HepG2 (cell line): ENCODE measurements around the gene RNF38. TPM values are rescaled to one million over a fixed set of nuclear protein-coding genes. Genes with fewer than 3 reads are reported as not detected.

Experiments used
- ATAC-seq: fragments of 200-7000 bp; cut with Tn5 transposase; 3 replicates; pipeline ENCODE4 v1.9.1; 2020; ENCODE audit warnings: mild to moderate bottlenecking, moderate library complexity
- BruUV-seq: library from RNA; stranded (reverse); fragments of 400-500 nt; replicated peaks from 2 replicates; lab custom pipeline; 2021; lab: Mats Ljungman, UMichigan
- CTCF ChIA-PET: fragments of 300-600 bp; formaldehyde crosslinking; extraction: SDS; loops from one replicate; lab custom pipeline; 2021; ENCODE audit warnings: low total read pairs, inconsistent platforms, low intra/inter-chr PET ratio; lab: Yijun Ruan, JAX
- POLR2A ChIA-PET: fragments of 350-600 bp; sonication (Branson Sonifier 250); formaldehyde crosslinking; loops from one replicate; lab custom pipeline; 2020; ENCODE audit warnings: antibody characterized with exemption, inconsistent platforms; lab: Yijun Ruan, JAX
- DNase-seq: peaks from one replicate; pipeline ENCODE4 v3.0.0-alpha.2; 2015; ENCODE audit warnings: low spot score
- FAIRE-seq: peaks from 3 replicates; lab custom pipeline; 2011; peaks lifted over from hg19 to GRCh38; lab: Jason Lieb, UNC
- H2AFZ ChIP-seq: one replicate; pipeline ENCODE4 v1.6.1; 2011; ENCODE audit warnings: low read length, inconsistent platforms
- H3K27ac ChIP-seq: fragments of 300-600 bp; 3 replicates; pipeline ENCODE4 v1.8.0; 2011; ENCODE audit warnings: mixed run types, mild to moderate bottlenecking, mixed read lengths, low read length, inconsistent platforms; ENCODE audit not compliant: insufficient read depth; ENCODE audit errors: extremely low read length
- H3K27me3 ChIP-seq, 2 experiments: fragments of 200-600 bp in 1 of 2; 2 replicates in 1 of 2; 3 replicates in 1 of 2; pipeline versions ENCODE4 v1.6.0 to v1.8.0; 2011; ENCODE audit warnings: low read length in 2 of 2, mild to moderate bottlenecking in 2 of 2, moderate library complexity in 2 of 2, inconsistent platforms in 1 of 2; ENCODE audit not compliant: insufficient read depth in 2 of 2, control insufficient read depth in 1 of 2
- H3K36me3 ChIP-seq, 2 experiments: fragments of 200-600 bp in 1 of 2; replicated peaks in 1 of 2; 2 replicates in 1 of 2; 3 replicates in 1 of 2; pipeline versions ENCODE4 v1.5.1 to v1.8.0; 2011; ENCODE audit warnings: low read length in 2 of 2, inconsistent platforms in 1 of 2; ENCODE audit not compliant: insufficient read depth in 2 of 2, control insufficient read depth in 1 of 2
- H3K4me1 ChIP-seq: 2 replicates; pipeline ENCODE4 v1.5.1; 2012; ENCODE audit warnings: low read length, inconsistent platforms; ENCODE audit not compliant: insufficient read depth
- H3K4me2 ChIP-seq: 2 replicates; pipeline ENCODE4 v1.6.0; 2011; ENCODE audit warnings: low read depth, low read length, inconsistent platforms
- H3K4me3 ChIP-seq, 3 experiments: fragments of 200-600 bp in 1 of 3; sonication (generic), shearing (Covaris generic) in 1 of 3; replicated peaks in 1 of 3; 2 replicates each; pipeline ENCODE4 v1.5.1; 2011 to 2016; ENCODE audit warnings: low read length in 3 of 3, inconsistent platforms in 2 of 3, low read depth in 2 of 3, mild to moderate bottlenecking in 2 of 3, control low read depth in 1 of 3, mixed read lengths in 1 of 3; ENCODE audit not compliant: insufficient read depth in 1 of 3
- H3K79me2 ChIP-seq: one replicate; pipeline ENCODE4 v1.6.1; 2011; ENCODE audit warnings: low read length, inconsistent platforms; ENCODE audit not compliant: insufficient read depth
- H3K9ac ChIP-seq: 2 replicates; pipeline ENCODE4 v1.6.0; 2011; ENCODE audit warnings: mild to moderate bottlenecking, low read depth, low read length, inconsistent platforms; ENCODE audit not compliant: insufficient read depth
- H3K9me3 ChIP-seq: 2 replicates; pipeline ENCODE4 v1.5.1; 2012; ENCODE audit warnings: mild to moderate bottlenecking, low read length
- H4K20me1 ChIP-seq: 2 replicates; pipeline ENCODE4 v1.6.0; 2011; ENCODE audit warnings: inconsistent platforms, mild to moderate bottlenecking, low read length, moderate library complexity; ENCODE audit not compliant: insufficient read depth
- BRCA1 ChIP-seq: sonication (generic); formaldehyde crosslinking; IDR thresholded peaks from 2 replicates; pipeline ENCODE4 v1.4.0; 2020; ENCODE audit warnings: missing genetic modification reagents
- GLI4 ChIP-seq: sonication (generic); formaldehyde crosslinking; IDR thresholded peaks from 2 replicates; pipeline ENCODE4 v1.5.1; 2020; ENCODE audit warnings: missing genetic modification reagents, mild to moderate bottlenecking, moderate library complexity, borderline replicate concordance
- KLF12 ChIP-seq: sonication (generic); formaldehyde crosslinking; IDR thresholded peaks from 2 replicates; pipeline ENCODE4 v1.4.0; 2020; ENCODE audit warnings: missing genetic modification reagents, borderline replicate concordance
- MTF2 ChIP-seq: sonication (generic); formaldehyde crosslinking; IDR thresholded peaks from 2 replicates; pipeline ENCODE4 v1.5.0; 2020; ENCODE audit warnings: missing genetic modification reagents, borderline replicate concordance
- MXI1 ChIP-seq: IDR thresholded peaks from 3 replicates; pipeline ENCODE4 v1.6.1; 2012; ENCODE audit warnings: low read depth, low read length, inconsistent platforms, borderline replicate concordance
- RNF2 ChIP-seq: fragments of 450-650 bp; conservative IDR thresholded peaks from 2 replicates; pipeline ENCODE4 v1.6.1; 2016; ENCODE audit warnings: low read depth
- SAP130 ChIP-seq: IDR thresholded peaks from 2 replicates; pipeline ENCODE4 v1.6.1; 2016; ENCODE audit warnings: low read depth
- SNAPC2 ChIP-seq: sonication (generic); formaldehyde crosslinking; IDR thresholded peaks from 2 replicates; pipeline ENCODE4 v1.8.1; 2022; ENCODE audit warnings: mild to moderate bottlenecking, missing genetic modification reagents
- SNRNP70 ChIP-seq: fragments of 200-400 bp; formaldehyde crosslinking; IDR thresholded peaks from 2 replicates; pipeline ENCODE4 v1.6.1; 2017; ENCODE audit warnings: mild to moderate bottlenecking, low read depth, low read length, moderate library complexity
- SP140L ChIP-seq: sonication (generic); formaldehyde crosslinking; IDR thresholded peaks from 2 replicates; pipeline ENCODE4 v1.4.0; 2020; ENCODE audit warnings: missing genetic modification reagents, borderline replicate concordance
- U2AF2 ChIP-seq: fragments of 200-400 bp; formaldehyde crosslinking; IDR thresholded peaks from 2 replicates; pipeline ENCODE4 v1.6.1; 2017; ENCODE audit warnings: low read depth, mild to moderate bottlenecking, low read length
- ZNF326 ChIP-seq: sonication (generic); formaldehyde crosslinking; IDR thresholded peaks from 2 replicates; pipeline ENCODE4 v1.4.0; 2020; ENCODE audit warnings: missing genetic modification reagents, borderline replicate concordance
- ZNF629 ChIP-seq: sonication (generic); formaldehyde crosslinking; conservative IDR thresholded peaks from 2 replicates; pipeline ENCODE4 v1.5.0; 2020; ENCODE audit warnings: missing genetic modification reagents
- ZNF746 ChIP-seq: sonication (generic); formaldehyde crosslinking; IDR thresholded peaks from 2 replicates; pipeline ENCODE4 v1.8.0; 2022; ENCODE audit warnings: mild to moderate bottlenecking, missing genetic modification reagents
- WGBS: methylation state at CpG from one replicate; pipeline ENCODE4 v1.1.6; 2017; ENCODE audit warnings: low lambda C conversion rate; 5-methylcytosine and 5-hydroxymethylcytosine counted together
- in situ Hi-C: cut with HindIII; loops from 2 replicates; pipeline ENCODE4 v1.10.0; 2017; ENCODE audit warnings: low pct_unique_long_range_greater_than_20kb; ENCODE audit not compliant: extremely low pct_ligation_motif_present
- intact Hi-C: fragments of 100-400 bp; cut with micrococcal nuclease; formaldehyde crosslinking; loops from one replicate; pipeline ENCODE4 v1.10.0; 2022; ENCODE audit not compliant: unreplicated experiment
- polyA plus RNA-seq, 8 experiments: library from polyadenylated mRNA; depleted of rRNA in 3 of 8; stranded (reverse) in 7 of 8; unstranded in 1 of 8; fragments of >200 nt; fragmentation: Illumina TruSeq in 4 of 8; extraction: Trizol in 4 of 8; gene quantifications; 2 replicates each; pipeline versions ENCODE4 v1.2.1 to v1.2.3, GENCODE V29; 2011 to 2016; ENCODE audit warnings: low read depth in 4 of 8, missing spikeins in 1 of 8, mixed read lengths in 1 of 8; ENCODE audit not compliant: insufficient read depth in 1 of 8
- total RNA-seq, 5 experiments: library from RNA; depleted of rRNA; stranded (reverse); fragments of >200 nt; fragmentation: Illumina TruSeq; extraction: Trizol; gene quantifications; 2 replicates each; pipeline ENCODE4 v1.2.3, GENCODE V29; 2016; ENCODE audit warnings: low read depth in 1 of 5
- TF ChIP-seq, protein P1 (sequence below): IDR thresholded peaks from 2 replicates; pipeline ENCODE4 v1.6.1; 2016
- TF ChIP-seq, protein P2 (sequence below): IDR thresholded peaks from 2 replicates; pipeline ENCODE4 v1.6.1; 2016; ENCODE audit warnings: missing compliant biosample characterization, missing genetic modification reagents, borderline replicate concordance
- TF ChIP-seq, protein P3 (sequence below): sonication (generic); formaldehyde crosslinking; IDR thresholded peaks from 2 replicates; pipeline ENCODE4 v1.5.1; 2020; ENCODE audit warnings: mild to moderate bottlenecking, missing genetic modification reagents

The RNF38 gene
- total and polyA plus RNA-seq, 2 of the 13 experiments (the other 11 are each of a cell fraction or from before 2014, with no cell fraction given), result 9.1 to 32.1 TPM

DNA sequence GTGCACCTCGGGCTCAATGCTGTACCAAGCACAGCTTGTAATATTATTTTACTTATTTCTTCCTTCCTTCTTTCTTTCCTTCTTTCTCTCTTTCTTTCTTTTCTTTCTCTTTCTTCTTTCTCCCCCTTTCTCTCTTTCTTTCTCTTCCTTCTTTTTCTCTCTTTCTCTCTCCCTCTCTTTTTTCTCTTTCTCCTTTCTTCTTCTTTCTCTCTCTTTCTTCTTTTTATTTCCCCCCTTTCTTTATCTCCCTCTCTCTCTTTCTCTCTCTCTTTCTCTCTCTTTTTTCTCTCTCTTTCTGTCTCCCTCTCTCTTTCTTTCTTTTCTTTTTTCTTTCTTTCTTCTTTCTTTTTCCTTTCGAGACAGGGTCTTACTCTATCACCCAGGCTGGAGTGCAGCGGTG lies 109.1 kb downstream of the RNF38 start:
- H3K4me2 ChIP-seq, result no peak overlapping the region
- POLR2A ChIA-PET, result no interaction called here
- H3K79me2 ChIP-seq, result no peaks in the 10 kb centered on the region
- in situ Hi-C loops, result no loop called here
- intact Hi-C loops, result no loop called here
- H4K20me1 ChIP-seq, result no peaks in the 10 kb centered on the region
- H3K36me3 ChIP-seq, result no peaks in the 10 kb centered on the region
- CTCF ChIA-PET, result no interaction called here
- no peak overlapping the region for H3K9ac ChIP-seq
- TF ChIP-seq KLF12 (CRISPR knock-in tag), result no peak
- TF ChIP-seq, protein P1, sequence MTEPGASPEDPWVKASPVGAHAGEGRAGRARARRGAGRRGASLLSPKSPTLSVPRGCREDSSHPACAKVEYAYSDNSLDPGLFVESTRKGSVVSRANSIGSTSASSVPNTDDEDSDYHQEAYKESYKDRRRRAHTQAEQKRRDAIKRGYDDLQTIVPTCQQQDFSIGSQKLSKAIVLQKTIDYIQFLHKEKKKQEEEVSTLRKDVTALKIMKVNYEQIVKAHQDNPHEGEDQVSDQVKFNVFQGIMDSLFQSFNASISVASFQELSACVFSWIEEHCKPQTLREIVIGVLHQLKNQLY (CRISPR knock-in tag), result no peak
- no peak for TF ChIP-seq ZNF629
- TF ChIP-seq SNRNP70, result no peak
- no peak for TF ChIP-seq RNF2
- no peak for TF ChIP-seq ZNF746
- no peak for TF ChIP-seq SAP130
- TF ChIP-seq, protein P2, sequence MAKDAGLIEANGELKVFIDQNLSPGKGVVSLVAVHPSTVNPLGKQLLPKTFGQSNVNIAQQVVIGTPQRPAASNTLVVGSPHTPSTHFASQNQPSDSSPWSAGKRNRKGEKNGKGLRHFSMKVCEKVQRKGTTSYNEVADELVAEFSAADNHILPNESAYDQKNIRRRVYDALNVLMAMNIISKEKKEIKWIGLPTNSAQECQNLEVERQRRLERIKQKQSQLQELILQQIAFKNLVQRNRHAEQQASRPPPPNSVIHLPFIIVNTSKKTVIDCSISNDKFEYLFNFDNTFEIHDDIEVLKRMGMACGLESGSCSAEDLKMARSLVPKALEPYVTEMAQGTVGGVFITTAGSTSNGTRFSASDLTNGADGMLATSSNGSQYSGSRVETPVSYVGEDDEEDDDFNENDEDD (CRISPR knock-in tag), result no peak
- no peak for TF ChIP-seq ZNF326 (CRISPR knock-in tag)
- TF ChIP-seq, protein P3, sequence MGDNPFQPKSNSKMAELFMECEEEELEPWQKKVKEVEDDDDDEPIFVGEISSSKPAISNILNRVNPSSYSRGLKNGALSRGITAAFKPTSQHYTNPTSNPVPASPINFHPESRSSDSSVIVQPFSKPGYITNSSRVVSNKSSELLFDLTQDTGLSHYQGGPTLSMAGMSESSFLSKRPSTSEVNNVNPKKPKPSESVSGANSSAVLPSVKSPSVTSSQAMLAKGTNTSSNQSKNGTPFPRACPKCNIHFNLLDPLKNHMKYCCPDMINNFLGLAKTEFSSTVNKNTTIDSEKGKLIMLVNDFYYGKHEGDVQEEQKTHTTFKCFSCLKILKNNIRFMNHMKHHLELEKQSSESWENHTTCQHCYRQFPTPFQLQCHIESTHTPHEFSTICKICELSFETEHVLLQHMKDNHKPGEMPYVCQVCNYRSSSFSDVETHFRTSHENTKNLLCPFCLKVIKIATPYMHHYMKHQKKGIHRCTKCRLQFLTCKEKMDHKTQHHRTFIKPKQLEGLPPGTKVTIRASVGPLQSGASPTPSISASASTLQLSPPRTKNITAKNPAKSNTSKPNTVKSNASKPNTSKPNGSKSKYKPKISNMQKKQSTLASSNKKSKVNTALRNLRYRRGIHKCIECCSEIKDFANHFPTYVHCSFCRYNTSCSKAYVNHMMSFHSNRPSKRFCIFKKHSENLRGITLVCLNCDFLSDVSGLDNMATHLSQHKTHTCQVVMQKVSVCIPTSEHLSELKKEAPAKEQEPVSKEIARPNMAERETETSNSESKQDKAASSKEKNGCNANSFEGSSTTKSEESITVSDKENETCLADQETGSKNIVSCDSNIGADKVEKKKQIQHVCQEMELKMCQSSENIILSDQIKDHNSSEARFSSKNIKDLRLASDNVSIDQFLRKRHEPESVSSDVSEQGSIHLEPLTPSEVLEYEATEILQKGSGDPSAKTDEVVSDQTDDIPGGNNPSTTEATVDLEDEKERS (CRISPR knock-in tag), result no peak
- no peak for TF ChIP-seq GLI4 (CRISPR knock-in tag)
- no peak for TF ChIP-seq MTF2 (CRISPR knock-in tag)
- TF ChIP-seq SP140L (CRISPR knock-in tag), result no peak
- TF ChIP-seq BRCA1, result no peak
- TF ChIP-seq SNAPC2 (CRISPR knock-in tag), result no peak
- TF ChIP-seq U2AF2, result no peak
- TF ChIP-seq MXI1, result no peak
- TF ChIP-seq, all 625 proteins: peak for 0
- BruUV-seq, result no TSS peak
- no peak for DNase-seq
- no peak overlapping the region for H2AFZ ChIP-seq
- no peak for ATAC-seq
- H3K27me3 ChIP-seq, result no peaks in the 10 kb centered on the region
- 70% methylated on average over 3 of the region's 3 CpGs for WGBS
- peaks cover 10% of the 10 kb centered on the region; the same call in 1 of the 2 replicates for H3K4me1 ChIP-seq
- no peak overlapping the region for H3K4me3 ChIP-seq
- FAIRE-seq, result no peak
- no peak overlapping the region for H3K27ac ChIP-seq
- no peaks in the 10 kb centered on the region for H3K9me3 ChIP-seq
